Lower leg skin (tissue), 4 donors: Measurements from ENCODE around the gene IARS1. TPM values are rescaled to one million over a fixed set of nuclear protein-coding genes. Genes with fewer than 3 reads are reported as not detected.

ENCODE experiments used
- DNase-seq, 2 donors: peaks; one replicate each; pipeline ENCODE4 v3.0.0-alpha.2; 2019; ENCODE audit warnings: low spot score in 2 of 2
- H3K4me3 ChIP-seq: fragments of 200-600 bp; sonication (generic); 2 replicates; pipeline ENCODE4 v1.5.1; 2017; ENCODE audit warnings: mild to moderate bottlenecking, low read depth; ENCODE audit not compliant: poor library complexity, severe bottlenecking
- CTCF ChIP-seq, 3 donors: fragments of 450-650 bp; IDR thresholded peaks; one replicate each; pipeline ENCODE4 v1.5.1; 2016; ENCODE audit warnings: antibody characterized with exemption in 3 of 3, mild to moderate bottlenecking in 3 of 3, moderate library complexity in 2 of 3
- POLR2A ChIP-seq, 2 donors: fragments of 450-650 bp; IDR thresholded peaks; one replicate each; pipeline ENCODE4 v1.6.1; 2016 to 2017; ENCODE audit warnings: antibody characterized with exemption in 2 of 2, mild to moderate bottlenecking in 1 of 2, moderate library complexity in 1 of 2
- WGBS, 2 donors: methylation state at CpG; one replicate each; pipeline ENCODE4 v1.1.5; 2018; 5-methylcytosine and 5-hydroxymethylcytosine counted together
- intact Hi-C: fragments of 100-400 bp; cut with DNase I; formaldehyde crosslinking; loops from one replicate; pipeline ENCODE4 v1.15.0; 2023; ENCODE audit warnings: low total_unique reads
- total RNA-seq, 4 donors: library from RNA; depleted of rRNA; stranded (reverse); fragments of >200 nt; gene quantifications; one replicate each; pipeline ENCODE4 v1.1.0, GENCODE V29; 2016

IARS1 gene
- total RNA-seq, 4 donors from 2014 or later = 39.3 to 54.9 (median 46.7) TPM

GRCh38 chr9:92289708-92290390 is 3.6 kb downstream of the IARS1 start:
- no peak for DNase-seq
- 95% methylated on average over 5 of the region's 5 CpGs for WGBS, 2 donors
- intact Hi-C loops = no loop called here
- no peak for TF ChIP-seq CTCF (IDR thresholded peaks at IDR 0.05)
- TF ChIP-seq POLR2A (IDR thresholded peaks at IDR 0.05) = no peak
- no peak overlapping the region for H3K4me3 ChIP-seq

- TF ChIP-seq CTCF (IDR thresholded peaks at IDR 0.05) (no peak), POLR2A (IDR thresholded peaks at IDR 0.05) (no peak)
- DNase-seq = no peak
- 93 to 94% methylated on average over 1 of the region's 1 CpG for WGBS, 2 donors
- intact Hi-C loops = no loop called here
- no peak overlapping the region for H3K4me3 ChIP-seq
Observed at GRCh38 chr9:92279302-92279701, 14.2 kb downstream of the IARS1 start.

GRCh38 chr9:92278110-92278509 is 15.4 kb downstream of the IARS1 start:
- intact Hi-C loops = no loop called here
- 31 to 52% methylated on average over 2 of the region's 2 CpGs for WGBS, 2 donors
- H3K4me3 ChIP-seq = no peak overlapping the region
- DNase-seq = no peak
- no peak for TF ChIP-seq CTCF (IDR thresholded peaks at IDR 0.05)
- no peak for TF ChIP-seq POLR2A (IDR thresholded peaks at IDR 0.05)

- no peak for TF ChIP-seq POLR2A (IDR thresholded peaks at IDR 0.05)
- no peak for TF ChIP-seq CTCF (IDR thresholded peaks at IDR 0.05)
- H3K4me3 ChIP-seq = no peak overlapping the region
- 63% methylated on average over 11 of the region's 11 CpGs for WGBS, 2 donors
- intact Hi-C loops = no loop called here
- no peak for DNase-seq
Observed at GRCh38 chr9:92276331-92277032, 17.0 kb downstream of the IARS1 start.

- 93 to 94% methylated on average over 6 of the region's 6 CpGs for WGBS, 2 donors
- DNase-seq = no peak
- TF ChIP-seq CTCF (IDR thresholded peaks at IDR 0.05) = no peak
- no peak for TF ChIP-seq POLR2A (IDR thresholded peaks at IDR 0.05)
- intact Hi-C loops = no loop called here
- no peak overlapping the region for H3K4me3 ChIP-seq
Observed at GRCh38 chr9:92275541-92275940, 18.0 kb downstream of the IARS1 start.
